Keratinocyte (primary cell): ENCODE data around the gene CRYGD. TPM values are rescaled to one million over a fixed set of nuclear protein-coding genes. Genes with fewer than 3 reads are reported as not detected.
A peak's percentile ranks its signal among the peaks of the same experiment; 100 is the strongest.

Experiments
- DNase-seq: peaks from one replicate; pipeline ENCODE4 v3.0.0-alpha.2; 2011; ENCODE audit warnings: low read depth, missing footprints, low spot score
- FAIRE-seq: peaks from 2 replicates; lab custom pipeline; 2011; peaks lifted over from hg19 to GRCh38; lab: Jason Lieb, UNC
- H2AFZ ChIP-seq: 2 replicates; pipeline ENCODE4 v1.6.0; 2012; ENCODE audit warnings: low read length, control low read depth, inconsistent platforms; ENCODE audit not compliant: control insufficient read depth
- H3K27ac ChIP-seq: 2 replicates; pipeline ENCODE4 v1.5.1; 2011; ENCODE audit warnings: low read length; ENCODE audit not compliant: control insufficient read depth, insufficient read depth
- H3K27me3 ChIP-seq: 3 replicates; pipeline ENCODE4 v1.6.0; 2011; ENCODE audit warnings: low read length; ENCODE audit not compliant: control insufficient read depth, insufficient read depth; ENCODE audit errors: extremely low read depth
- H3K36me3 ChIP-seq, 2 experiments: 2 replicates in 1 of 2; 3 replicates in 1 of 2; pipeline ENCODE4 v1.5.1; 2011; ENCODE audit warnings: low read length in 2 of 2, mild to moderate bottlenecking in 1 of 2; ENCODE audit not compliant: control insufficient read depth in 2 of 2, insufficient read depth in 2 of 2; ENCODE audit errors: extremely low read depth in 1 of 2
- H3K4me1 ChIP-seq: 3 replicates; pipeline ENCODE4 v1.5.1; 2011; ENCODE audit warnings: low read length; ENCODE audit not compliant: control insufficient read depth, insufficient read depth; ENCODE audit errors: extremely low read depth
- H3K4me2 ChIP-seq: 3 replicates; pipeline ENCODE4 v1.6.0; 2011; ENCODE audit warnings: low read depth, low read length; ENCODE audit not compliant: control insufficient read depth, insufficient read depth; ENCODE audit errors: extremely low read depth
- H3K4me3 ChIP-seq, 3 experiments: fragments of 200-600 bp in 1 of 3; sonication (generic) in 1 of 3; 2 replicates in 2 of 3; 3 replicates in 1 of 3; pipeline ENCODE4 v1.5.1; 2011 to 2016; ENCODE audit warnings: low read length in 3 of 3, mild to moderate bottlenecking in 3 of 3, control low read depth in 2 of 3, inconsistent platforms in 1 of 3, low read depth in 1 of 3, mixed read lengths in 1 of 3, mixed run types in 1 of 3, moderate library complexity in 1 of 3; ENCODE audit not compliant: control insufficient read depth in 2 of 3, insufficient read depth in 2 of 3; ENCODE audit errors: extremely low read depth in 1 of 3
- H3K79me2 ChIP-seq: 2 replicates; pipeline ENCODE4 v1.6.0; 2012; ENCODE audit warnings: low read length; ENCODE audit not compliant: control insufficient read depth, insufficient read depth
- H3K9ac ChIP-seq: 3 replicates; pipeline ENCODE4 v1.6.0; 2011; ENCODE audit warnings: low read length; ENCODE audit not compliant: control insufficient read depth, insufficient read depth; ENCODE audit errors: extremely low read depth
- H3K9me1 ChIP-seq: 3 replicates; pipeline ENCODE4 v1.6.0; 2011; ENCODE audit warnings: low read length; ENCODE audit not compliant: control insufficient read depth, insufficient read depth; ENCODE audit errors: extremely low read depth
- H3K9me3 ChIP-seq: 2 replicates; pipeline ENCODE4 v1.5.1; 2012; ENCODE audit warnings: low read depth, low read length; ENCODE audit not compliant: control insufficient read depth
- H4K20me1 ChIP-seq: 3 replicates; pipeline ENCODE4 v1.6.0; 2011; ENCODE audit warnings: low read length; ENCODE audit not compliant: control insufficient read depth, insufficient read depth; ENCODE audit errors: extremely low read depth
- CTCF ChIP-seq, 3 experiments: IDR thresholded peaks in 1 of 3; conservative IDR thresholded peaks in 1 of 3; optimal IDR thresholded peaks in 1 of 3; 2 replicates in 2 of 3; 3 replicates in 1 of 3; pipeline versions ENCODE3 to v1.5.1; 2011; ENCODE audit warnings: low read length in 3 of 3, mild to moderate bottlenecking in 3 of 3, moderate library complexity in 2 of 3, control low read depth in 1 of 3, inconsistent platforms in 1 of 3; ENCODE audit not compliant: insufficient read depth in 2 of 3; ENCODE audit errors: extremely low read depth in 1 of 3
- EZH2 ChIP-seq: IDR thresholded peaks from one replicate; pipeline ENCODE4 v1.6.1; 2012; ENCODE audit warnings: inconsistent platforms, mild to moderate bottlenecking, low read length, moderate library complexity
- dilution Hi-C: fragments of 300-500 bp; cut with MboI; formaldehyde crosslinking; loops from one replicate; pipeline ENCODE4 v1.7.0; 2020; ENCODE audit warnings: low sequenced_read_pairs; ENCODE audit not compliant: extremely low pct_ligation_motif_present
- polyA plus RNA-seq, 5 experiments: library from polyadenylated mRNA; depleted of rRNA in 3 of 5; stranded (reverse) in 3 of 5; stranded (forward) in 1 of 5; unstranded in 1 of 5; fragments of >200 nt; gene quantifications; 1 replicate in 1 of 5; 2 replicates in 3 of 5; 3 replicates in 1 of 5; pipeline versions ENCODE4 v1.2.1 to v1.2.3, GENCODE V29; 2011 to 2012; ENCODE audit warnings: missing spikeins in 2 of 5, low read depth in 1 of 5, low replicate concordance in 1 of 5

Gene CRYGD
- polyA plus RNA-seq, 1 donor (not counting 4 experiments of a cell fraction or from before 2014, with no cell fraction given) = not detected

GRCh38 chr2:208074610-208075356, 49.5 kb downstream of the CRYGD start:
- dilution Hi-C loops = loop anchor here (25.0 kb wide), 1 partner anchor 312 kb away; the partner anchor contains the start of gene FZD5
- Histone ChIP-seq H3K36me3 (no peaks in the 10 kb centered on the region), H3K9ac (no peak overlapping the region)

GRCh38 chr2:208072250-208072892, 52.0 kb downstream of the CRYGD start:
- no peaks in the 10 kb centered on the region for H4K20me1 ChIP-seq
- H3K4me3 ChIP-seq = no peak overlapping the region
- no peak overlapping the region for H3K27ac ChIP-seq
- H3K36me3 ChIP-seq = no peaks in the 10 kb centered on the region
- no peak for TF ChIP-seq EZH2
- TF ChIP-seq CTCF (optimal IDR thresholded peaks at IDR 0.05 in 1 of 3, IDR thresholded peaks at IDR 0.05 in 1 of 3, conservative IDR thresholded peaks at IDR 0.05 in 1 of 3; ENCODE audit: extremely low read depth in 1 of 3, insufficient read depth in 2 of 3, low read length in 3 of 3) = peak; percentile 79 to 85 (median 81)
- H3K4me2 ChIP-seq = no peak overlapping the region
- DNase-seq (peak; percentile 21), FAIRE-seq (peak; percentile 84)
- dilution Hi-C loops = loop anchor here (25.0 kb wide), 1 partner anchor 310 kb away; the partner anchor contains the start of gene FZD5
- H3K79me2 ChIP-seq = no peaks in the 10 kb centered on the region
- H3K27me3 ChIP-seq = no peaks in the 10 kb centered on the region
- no peak overlapping the region for H2AFZ ChIP-seq
- no peaks in the 10 kb centered on the region for H3K9me1 ChIP-seq
- H3K9me3 ChIP-seq = no peaks in the 10 kb centered on the region
- H3K9ac ChIP-seq = no peak overlapping the region
- no peaks in the 10 kb centered on the region for H3K4me1 ChIP-seq

More at GRCh38 chr2:208074610-208075356, 49.5 kb downstream of the CRYGD start:
- no peaks in the 10 kb centered on the region for H3K79me2 ChIP-seq
- peaks cover 3% of the 10 kb centered on the region for H3K27me3 ChIP-seq
- no peak for FAIRE-seq
- no peaks in the 10 kb centered on the region for H3K9me1 ChIP-seq
- H3K27ac ChIP-seq = no peak overlapping the region
- H3K4me1 ChIP-seq = no peaks in the 10 kb centered on the region
- H3K4me2 ChIP-seq = no peak overlapping the region
- H2AFZ ChIP-seq = no peak overlapping the region
- DNase-seq = no peak
- H4K20me1 ChIP-seq = no peaks in the 10 kb centered on the region
- no peak for TF ChIP-seq CTCF (optimal IDR thresholded peaks at IDR 0.05 in 1 of 3, IDR thresholded peaks at IDR 0.05 in 1 of 3, conservative IDR thresholded peaks at IDR 0.05 in 1 of 3; ENCODE audit: extremely low read depth in 1 of 3, insufficient read depth in 2 of 3, low read length in 3 of 3)
- no peak for TF ChIP-seq EZH2
- no peak overlapping the region for H3K4me3 ChIP-seq
- no peaks in the 10 kb centered on the region for H3K9me3 ChIP-seq

Other genes with a start within 250 kb of the CRYGD start
- gene PLEKHM3, start 99.0 kb downstream of the CRYGD start, polyA plus RNA-seq = 2.2 to 2.9 TPM (median 2.9 TPM) in 3 replicates
- gene CRYGC, start 5.3 kb upstream of the CRYGD start, polyA plus RNA-seq = not detected in 3 replicates
- not detected in 3 replicates for gene CRYGB, start 21.6 kb upstream of the CRYGD start, polyA plus RNA-seq
- gene CRYGA, start 39.1 kb upstream of the CRYGD start, polyA plus RNA-seq = not detected in 3 replicates
- not detected in 3 replicates for gene C2orf80, start 65.5 kb upstream of the CRYGD start, polyA plus RNA-seq
- 96.3 to 160 TPM (median 116 TPM) in 3 replicates for gene IDH1, start 130.5 kb upstream of the CRYGD start, polyA plus RNA-seq
- gene PIKFYVE, start 141.7 kb upstream of the CRYGD start, polyA plus RNA-seq = 12.7 to 18.4 TPM (median 13.5 TPM) in 3 replicates